Endodermal cell (in vitro differentiated cells): Measurements from ENCODE around the gene DCTD. TPM values are rescaled to one million over a fixed set of nuclear protein-coding genes. Genes with fewer than 3 reads are reported as not detected.

Experiments used
- DNase-seq: peaks from one replicate; pipeline ENCODE4 v3.0.0-alpha.2; 2017
- H3K27ac ChIP-seq: 2 replicates; pipeline ENCODE4 v1.5.1; 2013; ENCODE audit warnings: mild to moderate bottlenecking, low read depth, low read length, moderate library complexity
- H3K27me3 ChIP-seq: 2 replicates; pipeline ENCODE4 v1.6.1; 2013; ENCODE audit warnings: mild to moderate bottlenecking, low read length, moderate library complexity; ENCODE audit not compliant: insufficient read depth, control insufficient read depth, poor library complexity, severe bottlenecking
- H3K36me3 ChIP-seq: 2 replicates; pipeline ENCODE4 v1.7.0; 2013; ENCODE audit warnings: mild to moderate bottlenecking, low read length, moderate library complexity; ENCODE audit not compliant: control insufficient read depth, insufficient read depth
- H3K4me1 ChIP-seq: one replicate; pipeline ENCODE4 v1.7.0; 2013; ENCODE audit warnings: low read length; ENCODE audit not compliant: control insufficient read depth, insufficient read depth
- H3K4me3 ChIP-seq: 2 replicates; pipeline ENCODE4 v1.5.1; 2013; ENCODE audit warnings: mild to moderate bottlenecking, low read length, moderate library complexity
- H3K9ac ChIP-seq: 2 replicates; pipeline ENCODE4 v1.6.1; 2013; ENCODE audit warnings: mild to moderate bottlenecking, low read length, moderate library complexity; ENCODE audit not compliant: poor library complexity, severe bottlenecking; ENCODE audit errors: extremely low read depth
- H3K9me3 ChIP-seq: 2 replicates; pipeline ENCODE4 v1.6.1; 2013; ENCODE audit warnings: mild to moderate bottlenecking, low read length, moderate library complexity; ENCODE audit not compliant: control insufficient read depth
- H3K27ac Mint-ChIP-seq: 2 replicates; pipeline ENCODE4 v1.8.0; 2020; ENCODE audit warnings: mixed read lengths
- H3K27me3 Mint-ChIP-seq: 2 replicates; pipeline ENCODE4 v1.8.0; 2021; ENCODE audit warnings: mild to moderate bottlenecking, mixed read lengths; ENCODE audit not compliant: insufficient read depth
- H3K36me3 Mint-ChIP-seq: 2 replicates; pipeline ENCODE4 v1.8.0; 2020; ENCODE audit warnings: low read depth, mixed read lengths
- H3K4me1 Mint-ChIP-seq: 2 replicates; pipeline ENCODE4 v1.8.0; 2020; ENCODE audit warnings: mixed read lengths
- H3K4me3 Mint-ChIP-seq: 2 replicates; pipeline ENCODE4 v1.8.0; 2020; ENCODE audit warnings: mild to moderate bottlenecking, moderate library complexity, mixed read lengths
- H3K9me3 Mint-ChIP-seq: 2 replicates; pipeline ENCODE4 v1.8.0; 2020; ENCODE audit warnings: mild to moderate bottlenecking, mixed read lengths
- CTCF ChIP-seq: fragments of 200-600 bp; sonication (generic); conservative IDR thresholded peaks from 2 replicates; pipeline ENCODE4 v1.5.0; 2021; ENCODE audit warnings: antibody characterized with exemption, mild to moderate bottlenecking
- WGBS, 2 experiments: methylation state at CpG; one replicate each; pipeline versions ENCODE4 v1.1.5 to v1.1.7; 2013; ENCODE audit warnings: missing lambda C conversion rate in 2 of 2, mixed read lengths in 1 of 2; ENCODE audit not compliant: insufficient coverage in 1 of 2, insufficient read length in 1 of 2; 5-methylcytosine and 5-hydroxymethylcytosine counted together
- total RNA-seq, 2 donors: library from RNA; stranded (reverse); fragmentation: NEBNext Ultra II Directional in 1 of 2; extraction: Animal tissue kit (Norgen Biotek cat#: 25700) in 1 of 2; gene quantifications; 2 replicates in 1 of 2; 3 replicates in 1 of 2; pipeline ENCODE4 v1.2.1, GENCODE V29; 2021

The DCTD gene
- total RNA-seq, 2 donors from 2014 or later: 104 to 111 TPM

- H3K4me1 ChIP-seq: no peaks in the 10 kb centered on the region
- peaks cover 87% of the 10 kb centered on the region for H3K36me3 ChIP-seq
- DNase-seq: no peak
- Mint-ChIP-seq H3K27ac (no peak overlapping the region), H3K27me3 (no peaks in the 10 kb centered on the region), H3K4me1 (no peaks in the 10 kb centered on the region), H3K36me3 (peaks cover 91% of the 10 kb centered on the region), H3K9me3 (peaks cover 8% of the 10 kb centered on the region), H3K4me3 (no peak overlapping the region)
- TF ChIP-seq CTCF: no peak
- H3K27ac ChIP-seq: no peak overlapping the region
- no peaks in the 10 kb centered on the region for H3K27me3 ChIP-seq
- peaks cover 12% of the 10 kb centered on the region for H3K9me3 ChIP-seq
- WGBS, 2 experiments: 95 to 98% methylated on average over 8 to 10 of the region's 10 CpGs
- H3K9ac ChIP-seq: no peak overlapping the region
- no peak overlapping the region for H3K4me3 ChIP-seq
Observed at GRCh38 chr4:182890202-182890601, 27.0 kb downstream of the DCTD start.

GRCh38 chr4:182888891-182889290 is 28.3 kb downstream of the DCTD start:
- peaks cover 25% of the 10 kb centered on the region for H3K9me3 ChIP-seq
- TF ChIP-seq CTCF: no peak
- Mint-ChIP-seq H3K9me3 (peaks cover 19% of the 10 kb centered on the region), H3K27ac (no peak overlapping the region), H3K4me1 (no peaks in the 10 kb centered on the region), H3K27me3 (no peaks in the 10 kb centered on the region), H3K36me3 (peaks cover 91% of the 10 kb centered on the region), H3K4me3 (no peak overlapping the region)
- 92 to 93% methylated on average over 2 to 4 of the region's 4 CpGs for WGBS, 2 experiments
- H3K27ac ChIP-seq: no peak overlapping the region
- no peak overlapping the region for H3K9ac ChIP-seq
- H3K36me3 ChIP-seq: peaks cover 85% of the 10 kb centered on the region
- no peak overlapping the region for H3K4me3 ChIP-seq
- no peaks in the 10 kb centered on the region for H3K4me1 ChIP-seq
- DNase-seq: no peak
- H3K27me3 ChIP-seq: no peaks in the 10 kb centered on the region

GRCh38 chr4:182886768-182887167 is 30.4 kb downstream of the DCTD start:
- H3K36me3 Mint-ChIP-seq: peaks cover 92% of the 10 kb centered on the region
- Histone ChIP-seq H3K4me3 (no peak overlapping the region), H3K27ac (no peak overlapping the region), H3K9me3 (peaks cover 35% of the 10 kb centered on the region), H3K36me3 (peaks cover 80% of the 10 kb centered on the region), H3K27me3 (no peaks in the 10 kb centered on the region), H3K9ac (no peak overlapping the region), H3K4me1 (no peaks in the 10 kb centered on the region)
- no peak for TF ChIP-seq CTCF
- H3K4me1 Mint-ChIP-seq: no peaks in the 10 kb centered on the region
- H3K4me3 Mint-ChIP-seq: no peak overlapping the region
- 95 to 97% methylated on average over 9 of the region's 9 CpGs for WGBS, 2 experiments
- no peaks in the 10 kb centered on the region for H3K27me3 Mint-ChIP-seq
- peaks cover 33% of the 10 kb centered on the region for H3K9me3 Mint-ChIP-seq
- DNase-seq: no peak
- H3K27ac Mint-ChIP-seq: no peak overlapping the region
